GM12878 (cell line): Measurements from ENCODE around the gene TMEM91. TPM values are rescaled to one million over a fixed set of nuclear protein-coding genes. Genes with fewer than 3 reads are reported as not detected.
"Not testable (repeated sequence)": the region's sequence is repeated elsewhere in the genome, so short reads cannot be mapped to it uniquely, and the experiment has no call there.

Source experiments
- ATAC-seq: fragments of 200-7000 bp; cut with Tn5 transposase; 3 replicates; pipeline ENCODE4 v1.9.1; 2020; ENCODE audit warnings: mild to moderate bottlenecking, moderate library complexity
- BruUV-seq: library from RNA; stranded (reverse); fragments of 400-500 nt; replicated peaks from 2 replicates; lab custom pipeline; 2021; lab: Mats Ljungman, UMichigan
- CTCF ChIA-PET: fragments of 300-600 bp; sonication (Branson Sonifier 250); formaldehyde crosslinking; extraction: SDS; loops from one replicate; lab custom pipeline; 2021; ENCODE audit warnings: inconsistent platforms; lab: Yijun Ruan, JAX
- POLR2A ChIA-PET: fragments of 350-600 bp; formaldehyde crosslinking; extraction: SDS; loops from one replicate; lab custom pipeline; 2021; ENCODE audit warnings: inconsistent platforms; lab: Charles Lee
- RAD21 ChIA-PET: fragments of 300-600 bp; sonication (Branson Sonifier 250); formaldehyde crosslinking; loops from one replicate; lab custom pipeline; 2023; ENCODE audit warnings: antibody characterized with exemption; ENCODE audit not compliant: unreplicated experiment; lab: Charles Lee
- SMC1A ChIA-PET: fragments of 300-600 bp; sonication (Branson Sonifier 250); formaldehyde crosslinking; loops from one replicate; lab custom pipeline; 2023; ENCODE audit not compliant: unreplicated experiment, uncharacterized antibody; lab: Charles Lee
- DNase-seq: peaks from one replicate; pipeline ENCODE4 v3.0.0-alpha.2; 2011; ENCODE audit warnings: low read depth, low spot score
- FAIRE-seq: peaks from 3 replicates; lab custom pipeline; 2011; peaks lifted over from hg19 to GRCh38; lab: Jason Lieb, UNC
- H2AFZ ChIP-seq: 2 replicates; pipeline ENCODE4 v1.6.0; 2011; ENCODE audit warnings: low read depth, low read length, control low read depth; ENCODE audit not compliant: control insufficient read depth
- H3K27ac ChIP-seq: 2 replicates; pipeline ENCODE4 v1.5.1; 2011; ENCODE audit warnings: control low read depth; ENCODE audit not compliant: control insufficient read depth, insufficient read depth
- H3K27me3 ChIP-seq, 2 experiments: replicated peaks in 1 of 2; 2 replicates each; pipeline versions ENCODE4 v1.6.0 to v1.6.1; 2011; ENCODE audit warnings: low read length in 1 of 2; ENCODE audit not compliant: control insufficient read depth in 2 of 2, insufficient read depth in 2 of 2
- H3K36me3 ChIP-seq, 2 experiments: 2 replicates each; pipeline ENCODE4 v1.5.1; 2011; ENCODE audit warnings: low read length in 1 of 2; ENCODE audit not compliant: control insufficient read depth in 2 of 2, insufficient read depth in 2 of 2
- H3K4me1 ChIP-seq: 2 replicates; pipeline ENCODE4 v1.6.1; 2011; ENCODE audit warnings: mild to moderate bottlenecking, low read length, moderate library complexity, mixed read lengths; ENCODE audit not compliant: control insufficient read depth, insufficient read depth
- H3K4me2 ChIP-seq: 2 replicates; pipeline ENCODE4 v1.6.0; 2011; ENCODE audit warnings: control low read depth; ENCODE audit not compliant: control insufficient read depth, insufficient read depth
- H3K4me3 ChIP-seq: fragments of 200-600 bp; sonication (generic); 2 replicates; pipeline ENCODE4 v1.5.1; 2016
- H3K79me2 ChIP-seq: 2 replicates; pipeline ENCODE4 v1.6.0; 2011; ENCODE audit warnings: low read length; ENCODE audit not compliant: control insufficient read depth, insufficient read depth
- H3K9ac ChIP-seq: 2 replicates; pipeline ENCODE4 v1.8.0; 2011; ENCODE audit warnings: low read length, control low read depth, mixed read lengths; ENCODE audit not compliant: control insufficient read depth, insufficient read depth
- H3K9me3 ChIP-seq: replicated peaks from 3 replicates; pipeline ENCODE4 v1.5.1; 2011; ENCODE audit warnings: mild to moderate bottlenecking, low read length; ENCODE audit not compliant: control insufficient read depth, insufficient read depth
- H4K20me1 ChIP-seq: 2 replicates; pipeline ENCODE4 v1.6.0; 2011; ENCODE audit not compliant: control insufficient read depth, insufficient read depth
- CBX3 ChIP-seq: fragments of 200-600 bp; sonication (generic); IDR thresholded peaks from 2 replicates; pipeline ENCODE4 v1.6.1; 2016; ENCODE audit warnings: low read depth, borderline replicate concordance
- FOS ChIP-seq: IDR thresholded peaks from 3 replicates; pipeline ENCODE4 v1.6.1; 2011; ENCODE audit warnings: borderline replicate concordance; ENCODE audit not compliant: insufficient read length; ENCODE audit errors: extremely low read depth
- JUNB ChIP-seq: IDR thresholded peaks from 2 replicates; pipeline ENCODE4 v1.6.1; 2016; ENCODE audit warnings: antibody characterized with exemption, mild to moderate bottlenecking
- LARP7 ChIP-seq: fragments of 450-650 bp; IDR thresholded peaks from 2 replicates; pipeline ENCODE4 v1.6.1; 2017; ENCODE audit warnings: mild to moderate bottlenecking
- MYC ChIP-seq: IDR thresholded peaks from 2 replicates; pipeline ENCODE4 v1.6.1; 2011; ENCODE audit warnings: mild to moderate bottlenecking, low read length, moderate library complexity, inconsistent platforms; ENCODE audit not compliant: insufficient read depth, insufficient replicate concordance, insufficient read length, severe bottlenecking
- RAD21 ChIP-seq: IDR thresholded peaks from 2 replicates; pipeline ENCODE4 v1.6.1; 2011; ENCODE audit warnings: mild to moderate bottlenecking, low read depth, low read length, moderate library complexity; ENCODE audit not compliant: insufficient read depth
- SUZ12 ChIP-seq: fragments of 200-600 bp; sonication (generic); IDR thresholded peaks from one replicate; pipeline ENCODE4 v1.6.1; 2018; ENCODE audit warnings: antibody characterized with exemption, mild to moderate bottlenecking; ENCODE audit not compliant: unreplicated experiment
- YBX1 ChIP-seq: fragments of 450-650 bp; IDR thresholded peaks from 2 replicates; pipeline ENCODE4 v1.6.1; 2016; ENCODE audit warnings: antibody characterized with exemption
- YY1 ChIP-seq: IDR thresholded peaks from 2 replicates; pipeline ENCODE4 v1.6.1; 2011; ENCODE audit warnings: low read depth, mild to moderate bottlenecking, low read length
- ZSCAN29 ChIP-seq: fragments of 450-650 bp; IDR thresholded peaks from 2 replicates; pipeline ENCODE4 v1.6.1; 2017; ENCODE audit warnings: mild to moderate bottlenecking, moderate library complexity
- WGBS: methylation state at CpG from one replicate; pipeline ENCODE4 v1.1.6; 2016; ENCODE audit warnings: low lambda C conversion rate; ENCODE audit not compliant: insufficient replicate concordance, insufficient coverage; ENCODE audit errors: missing lambda C conversion rate; 5-methylcytosine and 5-hydroxymethylcytosine counted together
- in situ Hi-C: fragments of 300-500 bp; cut with MboI; formaldehyde crosslinking; loops from 9 replicates; pipeline ENCODE4 v1.14.3; 2018; ENCODE audit warnings: mixed read lengths
- intact Hi-C: fragments of 100-400 bp; cut with micrococcal nuclease; formaldehyde crosslinking; loops from one replicate; pipeline ENCODE4 v1.14.2; 2022; ENCODE audit not compliant: unreplicated experiment
- polyA plus RNA-seq, 11 experiments: library from polyadenylated mRNA; depleted of rRNA in 4 of 11; unstranded in 6 of 11; stranded (reverse) in 5 of 11; fragments of >200 nt; fragmentation: Nextera tagmentation in 4 of 11; fragmentation: Illumina TruSeq in 1 of 11; extraction: Ambion mirVana in 4 of 11; extraction: Trizol in 1 of 11; gene quantifications; 1 replicate in 1 of 11; 2 replicates in 10 of 11; pipeline versions ENCODE4 v1.2.1 to v1.2.3, GENCODE V29; 2011 to 2016; ENCODE audit warnings: inconsistent platforms in 2 of 11, missing spikeins in 2 of 11, low read depth in 1 of 11
- total RNA-seq, 4 experiments: library from RNA; depleted of rRNA in 3 of 4; stranded (reverse); fragments of >200 nt in 3 of 4; fragmentation: Illumina TruSeq in 1 of 4; extraction: Trizol in 1 of 4; gene quantifications; 2 replicates each; pipeline versions ENCODE4 v1.2.1 to v1.2.3, GENCODE V29; 2013 to 2021
- TF ChIP-seq, protein P1 (sequence below): IDR thresholded peaks from 2 replicates; pipeline ENCODE4 v1.6.1; 2011; ENCODE audit warnings: low read depth, low read length, improper control_type of control experiment, borderline replicate concordance
- TF ChIP-seq, protein P2 (sequence below), 3 experiments: IDR thresholded peaks in 2 of 3; conservative IDR thresholded peaks in 1 of 3; 2 replicates each; pipeline ENCODE4 v1.5.1; 2011; ENCODE audit warnings: low read depth in 3 of 3, low read length in 3 of 3, mild to moderate bottlenecking in 3 of 3, control low read depth in 2 of 3, moderate library complexity in 2 of 3, inconsistent platforms in 1 of 3, mixed read lengths in 1 of 3; ENCODE audit not compliant: control insufficient read depth in 2 of 3, insufficient read depth in 1 of 3; ENCODE audit errors: extremely low read depth in 1 of 3
- TF ChIP-seq, protein P3 (sequence below): fragments of 450-650 bp; IDR thresholded peaks from 2 replicates; pipeline ENCODE4 v1.6.1; 2014; ENCODE audit warnings: mild to moderate bottlenecking

TMEM91 gene
- total and polyA plus RNA-seq, 10 of the 15 experiments (the other 5 are each of a cell fraction or from before 2014, with no cell fraction given), result 1.5 to 5.5 (median 2.7) TPM

DNA sequence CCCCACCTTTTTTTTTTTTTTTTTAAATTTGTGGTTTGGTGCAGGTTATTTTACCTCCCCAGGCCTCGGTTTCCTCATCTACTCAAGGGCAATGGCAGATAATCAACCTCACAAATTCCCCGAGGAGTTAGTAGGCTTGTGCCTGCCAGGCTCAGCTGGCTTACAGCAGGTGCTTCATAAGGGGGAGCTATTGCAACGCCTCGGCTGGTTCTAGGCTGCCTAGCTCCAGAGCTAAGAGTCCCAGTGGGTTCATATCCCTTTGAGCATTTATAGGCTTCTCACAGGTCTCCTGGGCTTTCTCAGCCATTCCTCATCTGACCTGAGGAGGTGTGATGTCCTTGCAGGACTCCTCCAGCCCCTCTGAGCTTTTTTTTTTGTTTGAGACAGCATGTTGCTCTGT lies 31.9 kb downstream of the TMEM91 start:
- FAIRE-seq (no peak), ATAC-seq (peak; percentile 71), DNase-seq (no peak)
- Histone ChIP-seq H3K9ac (no peak overlapping the region), H4K20me1 (no peaks in the 10 kb centered on the region), H3K4me2 (no peak overlapping the region), H3K36me3 (peaks cover 0 to 3% of the 10 kb centered on the region in 2 experiments; a peak in 3 of 4 replicates), H3K79me2 (peaks cover 5% of the 10 kb centered on the region), H3K27me3 (no peaks in the 10 kb centered on the region), H3K9me3 (no peaks in the 10 kb centered on the region), H3K27ac (no peak overlapping the region), H3K4me3 (no peak overlapping the region), H2AFZ (no peak overlapping the region), H3K4me1 (peaks cover 18% of the 10 kb centered on the region)
- in situ Hi-C loops (no loop called here), intact Hi-C loops (no loop called here)
- ChIA-PET RAD21 (interaction anchor here (0.6 to 1.3 kb wide), 7 partner anchors 19 to 589 kb away, joined by 3 to 4 read pairs (median 3); partner anchors contain the start of gene B9D2), POLR2A (interaction anchor here (0.6 to 1.4 kb wide), 4 partner anchors 9 to 30 kb away, joined by 3 to 4 read pairs (median 4); no protein-coding TSS in a partner anchor), CTCF (interaction anchor here (0.6 to 1.5 kb wide), 10 partner anchors 9 to 716 kb away, joined by 3 to 7 read pairs (median 4); partner anchors contain the start of gene DMAC2), SMC1A (interaction anchor here (0.6 to 1.9 kb wide), 6 partner anchors 10 to 40 kb away, joined by 3 to 6 read pairs (median 4); partner anchors contain the start of gene DMAC2)
- WGBS, result 33% methylated on average over 3 of the region's 4 CpGs
- TF ChIP-seq RAD21 (peak; percentile 30; the same call in 1 of the 2 replicates), SUZ12 (no peak), LARP7 (no peak), JUNB (no peak), YY1 (no peak), ZSCAN29 (no peak), MYC (no peak), YBX1 (no peak), FOS (no peak), CBX3 (no peak)
- TF ChIP-seq, protein P1, sequence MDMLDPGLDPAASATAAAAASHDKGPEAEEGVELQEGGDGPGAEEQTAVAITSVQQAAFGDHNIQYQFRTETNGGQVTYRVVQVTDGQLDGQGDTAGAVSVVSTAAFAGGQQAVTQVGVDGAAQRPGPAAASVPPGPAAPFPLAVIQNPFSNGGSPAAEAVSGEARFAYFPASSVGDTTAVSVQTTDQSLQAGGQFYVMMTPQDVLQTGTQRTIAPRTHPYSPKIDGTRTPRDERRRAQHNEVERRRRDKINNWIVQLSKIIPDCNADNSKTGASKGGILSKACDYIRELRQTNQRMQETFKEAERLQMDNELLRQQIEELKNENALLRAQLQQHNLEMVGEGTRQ, result no peak
- TF ChIP-seq, protein P2, sequence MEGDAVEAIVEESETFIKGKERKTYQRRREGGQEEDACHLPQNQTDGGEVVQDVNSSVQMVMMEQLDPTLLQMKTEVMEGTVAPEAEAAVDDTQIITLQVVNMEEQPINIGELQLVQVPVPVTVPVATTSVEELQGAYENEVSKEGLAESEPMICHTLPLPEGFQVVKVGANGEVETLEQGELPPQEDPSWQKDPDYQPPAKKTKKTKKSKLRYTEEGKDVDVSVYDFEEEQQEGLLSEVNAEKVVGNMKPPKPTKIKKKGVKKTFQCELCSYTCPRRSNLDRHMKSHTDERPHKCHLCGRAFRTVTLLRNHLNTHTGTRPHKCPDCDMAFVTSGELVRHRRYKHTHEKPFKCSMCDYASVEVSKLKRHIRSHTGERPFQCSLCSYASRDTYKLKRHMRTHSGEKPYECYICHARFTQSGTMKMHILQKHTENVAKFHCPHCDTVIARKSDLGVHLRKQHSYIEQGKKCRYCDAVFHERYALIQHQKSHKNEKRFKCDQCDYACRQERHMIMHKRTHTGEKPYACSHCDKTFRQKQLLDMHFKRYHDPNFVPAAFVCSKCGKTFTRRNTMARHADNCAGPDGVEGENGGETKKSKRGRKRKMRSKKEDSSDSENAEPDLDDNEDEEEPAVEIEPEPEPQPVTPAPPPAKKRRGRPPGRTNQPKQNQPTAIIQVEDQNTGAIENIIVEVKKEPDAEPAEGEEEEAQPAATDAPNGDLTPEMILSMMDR (IDR thresholded peaks at IDR 0.05 in 2 of 3, conservative IDR thresholded peaks at IDR 0.05 in 1 of 3; ENCODE audit: control insufficient read depth in 2 of 3, extremely low read depth in 1 of 3, insufficient read depth in 1 of 3, low read depth in 3 of 3, low read length in 3 of 3), result peak in 2 of 3 experiments; percentile 35; a peak in 2 of 6 replicates
- TF ChIP-seq, protein P3, sequence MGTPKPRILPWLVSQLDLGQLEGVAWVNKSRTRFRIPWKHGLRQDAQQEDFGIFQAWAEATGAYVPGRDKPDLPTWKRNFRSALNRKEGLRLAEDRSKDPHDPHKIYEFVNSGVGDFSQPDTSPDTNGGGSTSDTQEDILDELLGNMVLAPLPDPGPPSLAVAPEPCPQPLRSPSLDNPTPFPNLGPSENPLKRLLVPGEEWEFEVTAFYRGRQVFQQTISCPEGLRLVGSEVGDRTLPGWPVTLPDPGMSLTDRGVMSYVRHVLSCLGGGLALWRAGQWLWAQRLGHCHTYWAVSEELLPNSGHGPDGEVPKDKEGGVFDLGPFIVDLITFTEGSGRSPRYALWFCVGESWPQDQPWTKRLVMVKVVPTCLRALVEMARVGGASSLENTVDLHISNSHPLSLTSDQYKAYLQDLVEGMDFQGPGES, result no peak
- no TSS peak for BruUV-seq

DNA sequence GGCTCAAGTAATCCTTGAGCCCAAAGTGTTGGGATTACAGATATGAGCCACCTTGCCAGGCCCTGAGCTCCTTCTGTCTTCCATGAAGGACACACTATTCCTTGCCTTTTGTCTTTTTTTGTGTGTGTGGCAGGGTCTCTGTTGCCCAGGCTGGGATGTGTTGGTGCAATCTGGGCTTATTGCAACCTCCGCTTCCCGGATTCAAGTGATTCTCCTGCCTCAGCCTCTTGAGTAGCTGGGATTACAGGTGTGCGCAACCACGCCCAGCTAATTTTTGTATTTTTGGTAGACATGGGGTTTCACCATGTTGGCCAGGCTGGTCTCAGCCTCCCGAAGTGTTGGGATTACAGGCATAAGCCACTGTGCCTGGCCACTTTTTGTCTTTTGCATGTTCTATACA lies 32.5 kb downstream of the TMEM91 start:
- FAIRE-seq, result not testable (repeated sequence)

More for the DNA sequence above, 32.5 kb downstream of the TMEM91 start:
- H3K9me3 ChIP-seq, DNase-seq, intact Hi-C loops, H3K9ac ChIP-seq, in situ Hi-C loops, H3K79me2 ChIP-seq, H2AFZ ChIP-seq, H3K27me3 ChIP-seq, ATAC-seq, H3K36me3 ChIP-seq, H4K20me1 ChIP-seq, BruUV-seq, H3K4me3 ChIP-seq: not testable (repeated sequence)
- H3K27ac ChIP-seq, result peak overlapping the region; percentile 85
- peaks cover 18% of the 10 kb centered on the region for H3K4me1 ChIP-seq
- peak overlapping the region; percentile 71; the same call in 1 of the 2 replicates for H3K4me2 ChIP-seq
- 74% methylated on average over 5 of the region's 5 CpGs for WGBS
- ChIA-PET CTCF (interaction anchor here (0.6 to 1.5 kb wide), 6 partner anchors 10 to 697 kb away, joined by 3 to 7 read pairs (median 4); partner anchors contain the start of gene DMAC2), POLR2A (interaction anchor here (0.8 to 1.4 kb wide), 3 partner anchors 10 to 31 kb away, joined by 3 to 4 read pairs (median 3); no protein-coding TSS in a partner anchor), SMC1A (interaction anchor here (0.8 to 1.9 kb wide), 5 partner anchors 10 to 40 kb away, joined by 3 to 6 read pairs (median 5); partner anchors contain the start of gene DMAC2), RAD21 (interaction anchor here (0.6 to 1.3 kb wide), 5 partner anchors 23 to 140 kb away, joined by 3 to 4 read pairs (median 3); partner anchors contain the start of gene B9D2)
